Measurements from ENCODE around the gene TATDN2.
"Not testable (repeated sequence)": the region's sequence is repeated elsewhere in the genome, so short reads cannot be mapped to it uniquely, and the experiment has no call there.

TATDN2 gene

DNA sequence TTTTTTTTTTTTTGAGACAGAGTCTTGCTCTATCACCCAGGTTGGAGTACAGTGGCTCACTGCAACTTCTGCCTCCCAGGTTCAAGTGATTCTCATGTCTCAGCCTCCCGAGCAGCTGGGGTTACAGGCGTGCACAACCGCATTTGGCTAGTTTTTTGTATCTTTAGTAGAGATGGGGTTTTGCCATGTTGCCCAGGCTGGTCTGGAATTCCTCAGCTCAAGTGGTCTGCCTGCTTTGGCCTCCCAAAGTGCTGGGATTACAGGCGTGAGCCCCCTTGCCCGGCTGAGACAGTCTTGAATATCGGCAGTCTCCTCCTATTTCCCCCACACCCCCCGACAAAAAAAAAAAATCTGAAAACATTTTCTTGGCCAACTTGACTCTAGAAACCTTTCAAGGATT is 18.7 kb downstream of the TATDN2 start:
- H3K9ac ChIP-seq (ENCODE audit: low read depth, low read length, poor library complexity); DNase-seq (ENCODE audit: low spot score); H3K27ac ChIP-seq (replicated peaks; ENCODE audit: low read length); H3K4me2 ChIP-seq (ENCODE audit: insufficient read depth, low read length, poor library complexity, severe bottlenecking); H2BK5ac ChIP-seq (ENCODE audit: low read length); H2AK5ac ChIP-seq (ENCODE audit: low read depth, low read length); H3K9me3 ChIP-seq (replicated peaks in 1 of 2; ENCODE audit: control insufficient read depth in 2 of 2, insufficient read depth in 1 of 2, low read depth in 1 of 2, low read length in 2 of 2); H3K79me1 ChIP-seq (ENCODE audit: low read depth, low read length); H2BK12ac ChIP-seq (ENCODE audit: low read length); H2AFZ ChIP-seq (ENCODE audit: low read length); H3K4me1 ChIP-seq (ENCODE audit: control insufficient read depth in 2 of 2, insufficient read depth in 1 of 2, low read depth in 1 of 2, low read length in 2 of 2); H3K14ac ChIP-seq (ENCODE audit: low read length); H2BK120ac ChIP-seq (ENCODE audit: low read depth, low read length); H2BK15ac ChIP-seq (ENCODE audit: low read length); H3K4ac ChIP-seq (ENCODE audit: low read length); H4K8ac ChIP-seq (ENCODE audit: low read depth, low read length); H3K23ac ChIP-seq (ENCODE audit: low read depth, low read length, poor library complexity); H3K4me3 ChIP-seq (ENCODE audit: low read length in 2 of 2); H3K18ac ChIP-seq (ENCODE audit: low read length); H4K91ac ChIP-seq (ENCODE audit: low read depth, low read length, poor library complexity); H3K27me3 ChIP-seq (ENCODE audit: control insufficient read depth in 3 of 3, insufficient read depth in 3 of 3, low read depth in 1 of 3, low read length in 3 of 3): not testable (repeated sequence)
- no CpG with 5 or more reads among the region's 7 CpGs for WGBS, 2 donors (ENCODE audit: extremely low coverage in 2 of 2, insufficient read length in 2 of 2, insufficient replicate concordance in 1 of 2)
- H3K36me3 ChIP-seq (replicated peaks in 1 of 2; ENCODE audit: control insufficient read depth in 2 of 2, insufficient read depth in 2 of 2, low read length in 2 of 2) = peaks cover 13 to 91% of the 10 kb centered on the region in 2 donors

DNA sequence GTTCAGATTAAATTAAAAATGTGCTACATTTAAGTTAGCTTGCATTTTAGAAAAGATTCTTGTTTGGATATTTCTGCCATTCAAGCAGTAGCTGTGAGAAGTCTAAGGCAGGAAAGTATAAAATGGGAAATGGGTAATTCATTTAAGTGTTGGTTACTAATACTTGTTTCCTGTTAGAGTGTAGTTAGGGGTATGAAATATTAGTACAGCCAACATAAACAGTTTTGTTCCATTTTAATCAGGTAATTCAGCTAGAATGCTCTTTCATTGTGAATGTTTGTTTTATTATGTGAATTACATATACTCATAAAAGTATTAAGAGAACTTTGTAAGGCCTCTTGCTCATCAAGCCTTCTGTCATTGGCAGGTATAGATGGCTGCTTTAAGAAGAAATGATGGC is 19.9 kb downstream of the TATDN2 start:
- Histone ChIP-seq H4K91ac (ENCODE audit: low read depth, low read length, poor library complexity) (no peak overlapping the region), H3K27ac (replicated peaks; ENCODE audit: low read length) (no peak overlapping the region), H3K9me3 (replicated peaks in 1 of 2; ENCODE audit: control insufficient read depth in 2 of 2, insufficient read depth in 1 of 2, low read depth in 1 of 2, low read length in 2 of 2) (no peaks in the 10 kb centered on the region), H2BK12ac (ENCODE audit: low read length) (no peak overlapping the region), H2BK120ac (ENCODE audit: low read depth, low read length) (no peak overlapping the region), H2AFZ (ENCODE audit: low read length) (no peak overlapping the region), H3K36me3 (replicated peaks in 1 of 2; ENCODE audit: control insufficient read depth in 2 of 2, insufficient read depth in 2 of 2, low read length in 2 of 2) (peaks cover 13 to 90% of the 10 kb centered on the region in 2 donors), H3K18ac (ENCODE audit: low read length) (no peak overlapping the region), H3K79me1 (ENCODE audit: low read depth, low read length) (peaks cover 3% of the 10 kb centered on the region), H2BK5ac (ENCODE audit: low read length) (no peak overlapping the region), H3K4me2 (ENCODE audit: insufficient read depth, low read length, poor library complexity, severe bottlenecking) (no peak overlapping the region), H3K14ac (ENCODE audit: low read length) (no peak overlapping the region), H3K27me3 (ENCODE audit: control insufficient read depth in 3 of 3, insufficient read depth in 3 of 3, low read depth in 1 of 3, low read length in 3 of 3) (no peaks in the 10 kb centered on the region), H3K23ac (ENCODE audit: low read depth, low read length, poor library complexity) (no peak overlapping the region), H3K4me1 (ENCODE audit: control insufficient read depth in 2 of 2, insufficient read depth in 1 of 2, low read depth in 1 of 2, low read length in 2 of 2) (peaks cover 0 to 3% of the 10 kb centered on the region in 2 donors), H3K9ac (ENCODE audit: low read depth, low read length, poor library complexity) (no peak overlapping the region), H4K8ac (ENCODE audit: low read depth, low read length) (no peak overlapping the region), H2BK15ac (ENCODE audit: low read length) (no peak overlapping the region), H3K4ac (ENCODE audit: low read length) (no peak overlapping the region), H3K4me3 (ENCODE audit: low read length in 2 of 2) (no peak overlapping the region), H2AK5ac (ENCODE audit: low read depth, low read length) (no peak overlapping the region)
- DNase-seq (ENCODE audit: low spot score) = no peak

- Histone ChIP-seq H4K91ac (ENCODE audit: low read depth, low read length, poor library complexity) (no peak overlapping the region), H2AFZ (ENCODE audit: low read length) (no peak overlapping the region), H2BK12ac (ENCODE audit: low read length) (no peak overlapping the region), H2BK15ac (ENCODE audit: low read length) (no peak overlapping the region), H2BK5ac (ENCODE audit: low read length) (no peak overlapping the region), H3K4ac (ENCODE audit: low read length) (no peak overlapping the region), H3K14ac (ENCODE audit: low read length) (no peak overlapping the region), H3K36me3 (replicated peaks in 1 of 2; ENCODE audit: control insufficient read depth in 2 of 2, insufficient read depth in 2 of 2, low read length in 2 of 2) (peaks cover 13 to 84% of the 10 kb centered on the region in 2 donors), H3K18ac (ENCODE audit: low read length) (no peak overlapping the region), H3K23ac (ENCODE audit: low read depth, low read length, poor library complexity) (no peak overlapping the region), H4K8ac (ENCODE audit: low read depth, low read length) (no peak overlapping the region), H3K79me1 (ENCODE audit: low read depth, low read length) (peaks cover 3% of the 10 kb centered on the region), H3K4me3 (ENCODE audit: low read length in 2 of 2) (no peak overlapping the region), H3K27ac (replicated peaks; ENCODE audit: low read length) (no peak overlapping the region), H2BK120ac (ENCODE audit: low read depth, low read length) (no peak overlapping the region), H3K27me3 (ENCODE audit: control insufficient read depth in 3 of 3, insufficient read depth in 3 of 3, low read depth in 1 of 3, low read length in 3 of 3) (no peaks in the 10 kb centered on the region), H2AK5ac (ENCODE audit: low read depth, low read length) (no peak overlapping the region), H3K4me1 (ENCODE audit: control insufficient read depth in 2 of 2, insufficient read depth in 1 of 2, low read depth in 1 of 2, low read length in 2 of 2) (peaks cover 2 to 4% of the 10 kb centered on the region in 2 donors), H3K4me2 (ENCODE audit: insufficient read depth, low read length, poor library complexity, severe bottlenecking) (no peak overlapping the region), H3K9me3 (replicated peaks in 1 of 2; ENCODE audit: control insufficient read depth in 2 of 2, insufficient read depth in 1 of 2, low read depth in 1 of 2, low read length in 2 of 2) (no peaks in the 10 kb centered on the region), H3K9ac (ENCODE audit: low read depth, low read length, poor library complexity) (no peak overlapping the region)
- no peak for DNase-seq (ENCODE audit: low spot score)
- no CpG with 5 or more reads among the region's 5 CpGs for WGBS, 2 donors (ENCODE audit: extremely low coverage in 2 of 2, insufficient read length in 2 of 2, insufficient replicate concordance in 1 of 2)
These were observed 20.7 kb downstream of the TATDN2 start for GRCh38 chr3:10268930-10269329.

GRCh38 chr3:10269443-10269842 is 21.2 kb downstream of the TATDN2 start:
- Histone ChIP-seq H3K4me1 (ENCODE audit: control insufficient read depth in 2 of 2, insufficient read depth in 1 of 2, low read depth in 1 of 2, low read length in 2 of 2) (peaks cover 0 to 6% of the 10 kb centered on the region in 2 donors), H3K23ac (ENCODE audit: low read depth, low read length, poor library complexity) (no peak overlapping the region), H3K4me2 (ENCODE audit: insufficient read depth, low read length, poor library complexity, severe bottlenecking) (no peak overlapping the region), H3K14ac (ENCODE audit: low read length) (no peak overlapping the region), H3K18ac (ENCODE audit: low read length) (no peak overlapping the region), H4K91ac (ENCODE audit: low read depth, low read length, poor library complexity) (no peak overlapping the region), H2BK120ac (ENCODE audit: low read depth, low read length) (no peak overlapping the region), H2BK12ac (ENCODE audit: low read length) (no peak overlapping the region), H3K9me3 (replicated peaks in 1 of 2; ENCODE audit: control insufficient read depth in 2 of 2, insufficient read depth in 1 of 2, low read depth in 1 of 2, low read length in 2 of 2) (no peaks in the 10 kb centered on the region), H2AFZ (ENCODE audit: low read length) (no peak overlapping the region), H3K36me3 (replicated peaks in 1 of 2; ENCODE audit: control insufficient read depth in 2 of 2, insufficient read depth in 2 of 2, low read length in 2 of 2) (peaks cover 13 to 79% of the 10 kb centered on the region in 2 donors), H3K9ac (ENCODE audit: low read depth, low read length, poor library complexity) (no peak overlapping the region), H4K8ac (ENCODE audit: low read depth, low read length) (no peak overlapping the region), H2BK15ac (ENCODE audit: low read length) (no peak overlapping the region), H3K4me3 (ENCODE audit: low read length in 2 of 2) (no peak overlapping the region), H3K4ac (ENCODE audit: low read length) (no peak overlapping the region), H3K27me3 (ENCODE audit: control insufficient read depth in 3 of 3, insufficient read depth in 3 of 3, low read depth in 1 of 3, low read length in 3 of 3) (no peaks in the 10 kb centered on the region), H3K27ac (replicated peaks; ENCODE audit: low read length) (no peak overlapping the region), H3K79me1 (ENCODE audit: low read depth, low read length) (peaks cover 3% of the 10 kb centered on the region), H2BK5ac (ENCODE audit: low read length) (no peak overlapping the region), H2AK5ac (ENCODE audit: low read depth, low read length) (no peak overlapping the region)
- WGBS, 2 donors (ENCODE audit: extremely low coverage in 2 of 2, insufficient read length in 2 of 2, insufficient replicate concordance in 1 of 2) = no CpG with 5 or more reads among the region's 5 CpGs
- no peak for DNase-seq (ENCODE audit: low spot score)

All from neuronal stem cell (in vitro differentiated cells).